Activated CD8-positive, alpha-beta T cell treated with anti-CD3 and anti-CD28 coated beads for 36 hours (primary cell): ENCODE data around the gene CYB5A. TPM values are rescaled to one million over a fixed set of nuclear protein-coding genes. Genes with fewer than 3 reads are reported as not detected.

Experiments
- ATAC-seq: fragments of 200-7000 bp; cut with Tn5 transposase; one replicate; pipeline ENCODE4 v1.10.0; 2021; ENCODE audit warnings: mild to moderate bottlenecking, moderate library complexity
- CTCF ChIA-PET: fragments of 350-600 bp; sonication (Branson Sonifier 250); formaldehyde crosslinking; loops from one replicate; lab custom pipeline; 2021; ENCODE audit warnings: antibody characterized with exemption; lab: Charles Lee
- POLR2A ChIA-PET: fragments of 350-600 bp; sonication (Branson Sonifier 250); formaldehyde crosslinking; loops from one replicate; lab custom pipeline; 2021; ENCODE audit warnings: antibody characterized with exemption; lab: Charles Lee
- DNase-seq: peaks from one replicate; pipeline ENCODE4 v3.0.0-alpha.2; 2020
- H3K27ac Mint-ChIP-seq: one replicate; pipeline ENCODE4 v1.8.0; 2021; ENCODE audit warnings: mild to moderate bottlenecking, mixed read lengths
- H3K27me3 Mint-ChIP-seq: one replicate; pipeline ENCODE4 v1.8.0; 2021; ENCODE audit warnings: mixed read lengths
- H3K36me3 Mint-ChIP-seq: one replicate; pipeline ENCODE4 v1.8.0; 2021; ENCODE audit warnings: low read depth, mixed read lengths
- H3K4me1 Mint-ChIP-seq: one replicate; pipeline ENCODE4 v1.8.0; 2021; ENCODE audit warnings: low read depth, mixed read lengths
- H3K4me3 Mint-ChIP-seq: one replicate; pipeline ENCODE4 v1.8.0; 2021; ENCODE audit warnings: mild to moderate bottlenecking, moderate library complexity, mixed read lengths
- H3K9me3 Mint-ChIP-seq: one replicate; pipeline ENCODE4 v1.8.0; 2021; ENCODE audit warnings: mixed read lengths
- intact Hi-C: fragments of 100-400 bp; cut with micrococcal nuclease; formaldehyde crosslinking; loops from one replicate; pipeline ENCODE4 v1.10.0; 2022
- total RNA-seq, 2 experiments: library from RNA; stranded (reverse); gene quantifications; one replicate each; pipeline ENCODE4 v1.2.3, GENCODE V29; 2021
- TF ChIP-seq, protein P1 (sequence below): fragments of 200-600 bp; IDR thresholded peaks from one replicate; pipeline ENCODE4 v1.8.0; 2022; ENCODE audit warnings: antibody characterized with exemption, mild to moderate bottlenecking

Gene CYB5A
- total RNA-seq, 2 experiments from 2014 or later, result 60.2 to 62.4 TPM

DNA sequence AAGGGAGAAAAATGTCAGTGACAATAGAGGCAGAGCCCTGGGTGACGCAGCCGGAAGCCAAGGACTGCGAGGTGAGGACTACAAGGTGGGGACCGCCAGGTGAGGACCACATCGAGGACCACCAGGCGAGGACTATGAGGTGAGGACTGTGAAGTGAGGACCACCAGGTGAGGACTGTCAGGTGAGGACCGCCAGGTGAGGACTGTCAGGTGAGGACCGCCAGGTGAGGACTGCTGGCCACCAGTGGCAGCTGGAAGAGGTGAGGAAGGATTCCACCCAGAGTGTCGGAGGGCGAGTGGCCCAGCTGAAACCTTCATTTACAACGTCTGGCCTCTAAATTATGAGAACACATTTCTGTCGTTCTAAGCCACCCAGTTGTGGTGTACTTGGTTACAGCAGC, 41.6 kb downstream of the CYB5A start:
- ChIA-PET CTCF (interaction anchor here (1.8 kb wide), 1 partner anchor 92 kb away, joined by 7 read pairs; no protein-coding TSS in a partner anchor), POLR2A (interaction anchor here (2.2 kb wide), 1 partner anchor 20 kb away, joined by 8 read pairs; no protein-coding TSS in a partner anchor)
- Mint-ChIP-seq H3K4me1 (peaks cover 8% of the 10 kb centered on the region), H3K36me3 (peaks cover 10% of the 10 kb centered on the region), H3K9me3 (no peaks in the 10 kb centered on the region), H3K27me3 (no peaks in the 10 kb centered on the region), H3K27ac (no peak overlapping the region), H3K4me3 (no peak overlapping the region)
- intact Hi-C loops, result no loop called here
- DNase-seq (no peak), ATAC-seq (no peak)
- TF ChIP-seq, protein P1, sequence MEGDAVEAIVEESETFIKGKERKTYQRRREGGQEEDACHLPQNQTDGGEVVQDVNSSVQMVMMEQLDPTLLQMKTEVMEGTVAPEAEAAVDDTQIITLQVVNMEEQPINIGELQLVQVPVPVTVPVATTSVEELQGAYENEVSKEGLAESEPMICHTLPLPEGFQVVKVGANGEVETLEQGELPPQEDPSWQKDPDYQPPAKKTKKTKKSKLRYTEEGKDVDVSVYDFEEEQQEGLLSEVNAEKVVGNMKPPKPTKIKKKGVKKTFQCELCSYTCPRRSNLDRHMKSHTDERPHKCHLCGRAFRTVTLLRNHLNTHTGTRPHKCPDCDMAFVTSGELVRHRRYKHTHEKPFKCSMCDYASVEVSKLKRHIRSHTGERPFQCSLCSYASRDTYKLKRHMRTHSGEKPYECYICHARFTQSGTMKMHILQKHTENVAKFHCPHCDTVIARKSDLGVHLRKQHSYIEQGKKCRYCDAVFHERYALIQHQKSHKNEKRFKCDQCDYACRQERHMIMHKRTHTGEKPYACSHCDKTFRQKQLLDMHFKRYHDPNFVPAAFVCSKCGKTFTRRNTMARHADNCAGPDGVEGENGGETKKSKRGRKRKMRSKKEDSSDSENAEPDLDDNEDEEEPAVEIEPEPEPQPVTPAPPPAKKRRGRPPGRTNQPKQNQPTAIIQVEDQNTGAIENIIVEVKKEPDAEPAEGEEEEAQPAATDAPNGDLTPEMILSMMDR, result no peak

DNA sequence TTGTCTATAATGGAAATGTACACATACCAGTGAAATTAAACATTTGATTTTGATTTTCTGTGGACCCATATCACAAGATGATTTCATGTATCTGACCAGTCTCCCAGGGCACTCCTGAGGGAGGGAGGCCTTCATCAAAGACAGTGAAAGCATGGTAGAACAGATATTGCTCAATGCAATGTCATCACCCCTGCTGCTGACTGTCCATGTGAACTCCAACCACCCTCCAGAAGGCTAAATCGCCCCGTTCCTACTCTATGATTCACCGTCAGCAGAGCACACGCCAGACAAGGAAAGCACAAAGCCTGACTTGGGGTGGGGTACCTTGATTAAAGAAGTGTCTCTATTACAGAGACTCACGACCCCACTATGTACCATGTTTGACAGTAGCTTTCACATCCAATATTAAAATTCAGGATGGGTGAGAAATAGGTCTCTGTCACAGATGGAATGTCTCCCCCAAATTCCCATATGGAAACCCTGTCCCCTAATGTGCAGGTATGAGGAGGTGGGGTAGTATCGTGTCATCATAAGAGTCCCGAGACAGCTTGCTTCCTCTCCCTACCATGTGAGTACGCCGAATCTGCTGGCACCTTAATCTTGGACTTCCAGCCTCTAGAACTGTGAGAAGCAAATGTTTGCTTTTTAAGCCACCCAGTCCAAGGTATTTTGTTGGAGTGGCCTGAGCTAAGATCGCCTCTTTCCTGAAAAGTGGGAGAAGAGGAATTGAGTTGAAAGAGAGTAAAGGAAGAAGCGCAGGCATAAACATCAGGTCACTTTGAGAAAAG, 42.4 kb downstream of the CYB5A start:
- ChIA-PET CTCF (interaction anchor here (1.8 kb wide), 1 partner anchor 93 kb away, joined by 7 read pairs; no protein-coding TSS in a partner anchor), POLR2A (interaction anchor here (0.5 to 2.2 kb wide), 2 partner anchors 14 to 21 kb away, joined by 3 to 8 read pairs; no protein-coding TSS in a partner anchor)
- Mint-ChIP-seq H3K4me3 (no peak overlapping the region), H3K4me1 (peaks cover 8% of the 10 kb centered on the region), H3K27me3 (no peaks in the 10 kb centered on the region), H3K9me3 (no peaks in the 10 kb centered on the region), H3K27ac (no peak overlapping the region), H3K36me3 (peaks cover 7% of the 10 kb centered on the region)
- no peak for ATAC-seq
- TF ChIP-seq, protein P1, result no peak
- intact Hi-C loops, result no loop called here
- DNase-seq, result no peak

DNA sequence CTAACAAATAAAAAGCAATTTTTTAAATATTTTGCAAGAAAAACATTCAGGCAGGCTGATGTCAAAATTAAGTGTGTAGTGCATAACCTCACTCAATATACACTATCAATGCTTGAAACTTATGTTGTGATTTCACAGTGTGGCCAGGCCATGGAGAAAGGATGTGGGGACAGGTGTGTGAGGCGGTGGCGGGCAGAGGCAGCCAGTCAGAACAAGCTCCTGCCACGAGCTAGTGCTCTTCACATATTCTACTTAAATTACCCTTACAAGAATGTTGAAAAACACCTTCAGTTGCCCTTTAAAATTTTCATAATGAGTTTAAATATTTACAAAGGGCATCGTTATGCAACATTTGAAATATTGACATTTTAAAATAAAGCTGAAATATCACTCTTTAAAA, 43.2 kb downstream of the CYB5A start:
- POLR2A ChIA-PET, result no interaction called here
- H3K9me3 Mint-ChIP-seq, result no peaks in the 10 kb centered on the region
- peaks cover 8% of the 10 kb centered on the region for H3K4me1 Mint-ChIP-seq
- no peak overlapping the region for H3K4me3 Mint-ChIP-seq
- H3K36me3 Mint-ChIP-seq, result peaks cover 7% of the 10 kb centered on the region
- DNase-seq (no peak), ATAC-seq (no peak)
- CTCF ChIA-PET, result interaction anchor here (1.8 kb wide), 1 partner anchor 94 kb away, joined by 7 read pairs; no protein-coding TSS in a partner anchor
- TF ChIP-seq, protein P1, result no peak
- intact Hi-C loops, result no loop called here
- H3K27ac Mint-ChIP-seq, result no peak overlapping the region
- H3K27me3 Mint-ChIP-seq, result no peaks in the 10 kb centered on the region

DNA sequence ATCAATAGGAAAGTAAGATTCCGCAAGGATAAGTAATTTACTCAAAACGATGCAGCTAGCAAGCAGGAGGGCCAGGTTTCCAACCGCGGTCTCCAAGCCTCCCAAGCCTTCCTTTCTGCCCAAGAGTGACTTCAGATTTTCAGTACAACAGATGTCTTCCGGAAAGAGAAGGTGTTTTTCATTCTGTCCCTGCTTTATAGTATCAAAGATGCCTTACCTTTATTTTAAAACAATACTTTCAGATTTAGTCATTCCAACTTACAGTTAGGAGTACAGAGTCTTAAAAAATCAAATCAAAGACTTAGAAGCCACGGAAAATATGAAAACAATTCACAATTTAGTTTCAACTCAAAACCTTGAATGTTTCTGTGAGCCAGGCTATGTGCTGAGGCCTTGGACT, 43.6 kb downstream of the CYB5A start:
- ChIA-PET POLR2A (no interaction called here), CTCF (no interaction called here)
- Mint-ChIP-seq H3K27ac (no peak overlapping the region), H3K36me3 (peaks cover 4% of the 10 kb centered on the region), H3K4me1 (peaks cover 8% of the 10 kb centered on the region), H3K9me3 (no peaks in the 10 kb centered on the region), H3K4me3 (no peak overlapping the region), H3K27me3 (no peaks in the 10 kb centered on the region)
- DNase-seq (no peak), ATAC-seq (no peak)
- intact Hi-C loops, result no loop called here
- TF ChIP-seq, protein P1, result no peak

DNA sequence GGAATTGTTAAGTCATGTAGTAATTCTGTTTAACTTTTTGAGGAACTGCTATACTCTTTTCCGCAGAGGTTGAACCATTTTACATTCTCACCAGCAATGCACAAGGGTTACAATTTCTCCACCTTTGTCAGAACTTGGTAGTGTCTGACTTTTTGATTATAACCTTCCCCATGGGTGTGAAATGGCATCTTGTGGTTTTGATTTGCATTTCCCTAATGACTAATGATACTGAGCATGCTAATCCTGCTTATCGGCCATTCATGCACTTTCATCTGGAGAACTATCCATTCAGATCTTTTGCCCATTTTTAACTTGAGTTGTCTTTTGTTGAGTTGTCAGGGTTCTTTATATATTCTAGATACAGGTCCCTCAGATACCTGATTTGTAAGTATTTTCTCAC, 47.2 kb downstream of the CYB5A start:
- Mint-ChIP-seq H3K36me3 (no peaks in the 10 kb centered on the region), H3K27me3 (peaks cover 2% of the 10 kb centered on the region), H3K4me3 (no peak overlapping the region), H3K9me3 (no peaks in the 10 kb centered on the region), H3K27ac (no peak overlapping the region), H3K4me1 (no peaks in the 10 kb centered on the region)
- TF ChIP-seq, protein P1, result no peak
- ATAC-seq (no peak), DNase-seq (no peak)
- CTCF ChIA-PET, result no interaction called here
- POLR2A ChIA-PET, result no interaction called here
- intact Hi-C loops, result no loop called here
